ENCODE data around the gene SLC16A10. TPM values are rescaled to one million over a fixed set of nuclear protein-coding genes. Genes with fewer than 3 reads are reported as not detected.
"Not testable (repeated sequence)": the region's sequence is repeated elsewhere in the genome, so short reads cannot be mapped to it uniquely, and the experiment has no call there.

SLC16A10 gene
- polyA plus RNA-seq, 3 donors from 2014 or later: not detected

- no peak overlapping the region for H3K27ac Mint-ChIP-seq
- H3K27me3 Mint-ChIP-seq (ENCODE audit: low read depth in 3 of 3): peaks cover 0 to 4% (median 1%) of the 10 kb centered on the region in 3 donors
- H3K36me3 Mint-ChIP-seq: no peaks in the 10 kb centered on the region
- H3K9me3 Mint-ChIP-seq: no peaks in the 10 kb centered on the region
- H3K4me3 Mint-ChIP-seq: no peak overlapping the region
- H3K4me1 Mint-ChIP-seq: no peaks in the 10 kb centered on the region
- no peak for DNase-seq
These were observed 41.7 kb downstream of the SLC16A10 start for GRCh38 chr6:111129013-111129412.

GRCh38 chr6:111131018-111131417, 43.7 kb downstream of the SLC16A10 start:
- H3K27ac Mint-ChIP-seq; DNase-seq; H3K27me3 Mint-ChIP-seq (ENCODE audit: low read depth in 3 of 3); H3K4me3 Mint-ChIP-seq; H3K36me3 Mint-ChIP-seq; H3K4me1 Mint-ChIP-seq; H3K9me3 Mint-ChIP-seq: not testable (repeated sequence)

- not testable (repeated sequence) for H3K4me1 Mint-ChIP-seq; H3K4me3 Mint-ChIP-seq; H3K9me3 Mint-ChIP-seq; H3K27me3 Mint-ChIP-seq (ENCODE audit: low read depth in 3 of 3); DNase-seq; H3K27ac Mint-ChIP-seq; H3K36me3 Mint-ChIP-seq
These were observed 45.4 kb downstream of the SLC16A10 start for GRCh38 chr6:111132669-111133068.

DNA sequence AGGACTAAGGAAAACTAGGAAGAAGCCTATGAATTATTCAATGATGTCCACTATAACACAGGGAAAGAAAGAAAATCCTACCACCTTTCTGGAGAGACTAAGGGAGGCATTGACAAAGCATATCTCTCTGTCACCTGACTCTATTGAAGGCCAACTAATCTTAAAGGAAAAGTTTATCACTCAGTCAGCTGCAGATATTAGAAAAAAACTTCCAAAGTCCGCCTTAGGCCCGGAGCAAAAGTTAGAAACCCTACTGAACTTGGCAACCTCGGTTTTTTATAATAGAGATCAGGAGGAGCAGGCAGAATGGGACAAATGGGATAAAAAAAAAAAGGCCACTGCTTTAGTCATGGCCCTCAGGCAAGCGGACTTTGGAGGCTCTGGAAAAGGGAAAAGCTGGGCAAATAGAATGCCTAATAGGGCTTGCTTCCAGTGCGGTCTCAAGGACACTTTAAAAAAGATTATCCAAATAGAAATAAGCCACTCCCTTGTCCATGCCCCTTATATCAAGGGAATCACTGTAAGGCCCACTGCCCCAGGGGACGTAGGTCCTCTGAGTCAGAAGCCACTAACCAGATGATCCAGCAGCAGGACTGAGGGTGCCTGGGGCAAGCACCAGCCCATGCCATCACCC, 47.0 kb downstream of the SLC16A10 start:
- H3K27me3 Mint-ChIP-seq (ENCODE audit: low read depth in 3 of 3); H3K36me3 Mint-ChIP-seq; H3K27ac Mint-ChIP-seq; H3K4me1 Mint-ChIP-seq; DNase-seq; H3K4me3 Mint-ChIP-seq; H3K9me3 Mint-ChIP-seq: not testable (repeated sequence)

DNA sequence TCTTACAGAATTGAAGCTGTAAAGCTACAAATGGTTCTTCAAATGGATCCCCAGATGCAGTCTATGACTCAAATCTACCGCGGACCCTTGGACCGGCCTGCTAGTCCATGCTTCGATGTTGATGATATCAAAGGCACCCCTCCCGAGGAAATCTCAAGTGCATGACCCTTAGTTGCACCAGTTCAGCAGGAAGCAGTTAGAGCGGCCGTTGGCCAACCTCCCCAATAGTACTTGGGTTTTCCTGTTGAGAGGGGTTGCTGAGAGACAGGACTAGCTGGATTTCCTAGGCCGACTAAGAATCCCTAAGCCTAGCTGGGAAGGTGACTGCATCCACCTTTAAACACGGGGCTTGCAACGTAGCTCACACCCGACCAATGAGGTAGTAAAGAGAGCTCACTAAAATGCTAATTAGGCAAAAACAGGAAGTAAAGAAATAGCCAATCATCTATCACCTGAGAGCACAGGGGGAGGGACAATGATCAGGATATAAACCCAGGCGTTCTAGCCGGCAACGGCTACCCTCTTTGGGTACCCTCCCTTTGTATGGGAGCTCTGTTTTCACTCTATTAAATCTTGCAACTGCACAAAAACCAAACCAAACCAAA, 50.3 kb downstream of the SLC16A10 start:
- not testable (repeated sequence) for H3K27me3 Mint-ChIP-seq (ENCODE audit: low read depth in 3 of 3); H3K9me3 Mint-ChIP-seq; H3K27ac Mint-ChIP-seq; H3K36me3 Mint-ChIP-seq; DNase-seq; H3K4me3 Mint-ChIP-seq; H3K4me1 Mint-ChIP-seq

DNA sequence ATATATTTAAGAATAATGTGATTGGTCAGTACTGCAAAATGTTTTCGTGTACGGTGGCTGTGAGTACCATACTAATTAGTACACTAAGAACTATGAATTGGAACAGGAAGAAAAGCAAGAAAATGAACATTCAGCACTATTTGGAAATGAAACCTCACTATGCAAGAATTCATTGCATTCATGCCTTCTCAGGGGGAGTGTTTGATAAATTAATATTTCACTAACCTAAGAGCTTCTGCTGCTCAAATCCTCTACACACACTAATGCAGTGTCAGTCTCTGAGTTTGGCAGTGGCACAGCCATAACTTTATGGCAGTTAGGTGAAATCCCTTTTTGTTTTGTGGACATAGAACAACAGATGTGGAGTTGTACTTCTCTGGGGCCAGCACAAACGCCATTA, 60.1 kb downstream of the SLC16A10 start:
- DNase-seq: no peak
- Mint-ChIP-seq H3K4me1 (no peaks in the 10 kb centered on the region), H3K27me3 (ENCODE audit: low read depth in 3 of 3) (peaks cover 0 to under 1% (median 0%) of the 10 kb centered on the region in 3 donors), H3K9me3 (no peaks in the 10 kb centered on the region), H3K27ac (no peak overlapping the region), H3K36me3 (no peaks in the 10 kb centered on the region), H3K4me3 (no peak overlapping the region)

- Mint-ChIP-seq H3K27me3 (ENCODE audit: low read depth in 3 of 3) (peaks cover 0 to 4% (median 0%) of the 10 kb centered on the region in 3 donors), H3K27ac (no peak overlapping the region), H3K4me1 (no peaks in the 10 kb centered on the region), H3K9me3 (no peaks in the 10 kb centered on the region), H3K4me3 (no peak overlapping the region), H3K36me3 (no peaks in the 10 kb centered on the region)
- DNase-seq: no peak
These were observed 60.8 kb downstream of the SLC16A10 start for GRCh38 chr6:111148110-111148509.

DNA sequence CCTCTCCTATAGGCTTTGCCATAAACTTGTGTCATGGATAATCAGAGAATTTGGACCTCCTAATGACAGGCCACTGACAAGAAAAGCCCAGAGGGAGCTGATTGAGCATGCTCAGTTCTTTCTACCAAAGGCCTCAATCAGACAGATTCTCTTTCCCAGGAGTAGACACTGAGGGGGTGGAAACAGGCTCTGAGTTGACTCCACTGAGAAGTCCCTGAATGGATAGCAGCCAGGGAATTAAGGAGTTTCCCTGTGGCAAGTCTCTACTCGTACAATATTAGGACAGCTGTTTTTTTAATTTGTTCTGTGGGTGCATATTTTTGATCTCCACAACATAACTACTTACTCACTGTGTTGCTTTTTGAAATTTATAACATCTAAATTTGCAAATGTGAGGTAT, 63.3 kb downstream of the SLC16A10 start:
- no peaks in the 10 kb centered on the region for H3K9me3 Mint-ChIP-seq
- H3K4me3 Mint-ChIP-seq: no peak overlapping the region
- no peak overlapping the region for H3K27ac Mint-ChIP-seq
- no peak for DNase-seq
- no peaks in the 10 kb centered on the region for H3K4me1 Mint-ChIP-seq
- H3K36me3 Mint-ChIP-seq: no peaks in the 10 kb centered on the region
- peaks cover 0 to 8% (median under 1%) of the 10 kb centered on the region in 3 donors for H3K27me3 Mint-ChIP-seq (ENCODE audit: low read depth in 3 of 3)

GRCh38 chr6:111154981-111155380, 67.7 kb downstream of the SLC16A10 start:
- DNase-seq: no peak
- peaks cover 0 to 6% of the 10 kb centered on the region in 2 donors for H3K4me1 Mint-ChIP-seq
- H3K27me3 Mint-ChIP-seq (ENCODE audit: low read depth in 3 of 3): peaks cover 2 to 18% (median 3%) of the 10 kb centered on the region in 3 donors
- no peak overlapping the region for H3K4me3 Mint-ChIP-seq
- H3K27ac Mint-ChIP-seq: no peak overlapping the region
- H3K36me3 Mint-ChIP-seq: no peaks in the 10 kb centered on the region
- peaks cover 0 to 4% (median 0%) of the 10 kb centered on the region in 6 donors for H3K9me3 Mint-ChIP-seq

DNA sequence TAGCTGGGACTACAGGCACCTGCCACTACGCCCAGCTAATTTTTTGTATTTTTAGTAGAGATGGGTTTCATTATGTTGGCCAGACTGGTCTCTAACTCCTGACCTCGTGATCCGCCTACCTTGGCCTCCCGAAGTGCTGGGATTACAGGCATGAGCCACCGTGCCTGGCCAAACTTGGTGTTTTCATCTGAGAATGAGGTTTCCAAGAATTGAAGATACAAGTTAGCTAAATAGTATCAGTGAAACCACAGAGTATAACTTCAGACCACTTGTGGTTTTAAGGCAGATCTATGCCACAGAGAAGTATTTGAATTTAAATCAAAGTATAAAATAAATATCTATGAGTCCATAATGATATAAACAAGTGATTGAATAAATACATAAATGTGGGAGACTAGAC, 70.1 kb downstream of the SLC16A10 start:
- Mint-ChIP-seq H3K9me3 (peaks cover 0 to 6% (median 4%) of the 10 kb centered on the region in 6 donors), H3K27me3 (ENCODE audit: low read depth in 3 of 3) (peaks cover 2 to 18% (median 3%) of the 10 kb centered on the region in 3 donors), H3K4me3 (peak overlapping the region in 1 of 5 donors; percentile 6), H3K27ac (no peak overlapping the region), H3K4me1 (peaks cover 0 to 6% of the 10 kb centered on the region in 2 donors), H3K36me3 (peaks cover 0 to 3% (median 0%) of the 10 kb centered on the region in 3 donors)
- no peak for DNase-seq

GRCh38 chr6:111159633-111160032, 72.3 kb downstream of the SLC16A10 start:
- peaks cover 5 to 14% (median 9%) of the 10 kb centered on the region in 6 donors for H3K9me3 Mint-ChIP-seq
- no peak overlapping the region for H3K4me3 Mint-ChIP-seq
- no peak overlapping the region for H3K27ac Mint-ChIP-seq
- H3K36me3 Mint-ChIP-seq: peaks cover 0 to 5% (median 3%) of the 10 kb centered on the region in 3 donors
- peaks cover 2 to 14% (median 3%) of the 10 kb centered on the region in 3 donors for H3K27me3 Mint-ChIP-seq (ENCODE audit: low read depth in 3 of 3)
- no peak for DNase-seq
- H3K4me1 Mint-ChIP-seq: peaks cover 0 to 6% of the 10 kb centered on the region in 2 donors

DNA sequence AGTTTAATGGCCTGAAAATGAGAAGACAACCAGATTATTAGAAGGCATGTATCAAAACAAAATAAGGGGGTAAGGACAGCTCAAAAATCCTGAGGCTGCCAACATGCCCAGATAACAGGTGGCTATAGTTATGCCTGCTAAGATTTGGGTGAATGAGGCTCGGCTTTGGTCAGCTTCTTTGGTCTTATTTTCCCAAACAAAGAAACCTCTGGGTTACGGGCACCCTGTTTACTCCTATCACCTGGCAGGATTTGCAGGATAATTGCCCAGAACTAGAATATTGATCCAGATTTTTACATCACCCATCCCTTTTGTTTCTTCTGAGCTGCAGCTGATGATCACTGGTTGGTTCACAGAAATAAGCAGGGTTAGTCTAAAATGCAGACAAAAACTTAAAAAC, 74.3 kb downstream of the SLC16A10 start:
- Mint-ChIP-seq H3K27me3 (ENCODE audit: low read depth in 3 of 3) (peaks cover 0 to 3% (median 0%) of the 10 kb centered on the region in 3 donors), H3K27ac (no peak overlapping the region), H3K4me3 (no peak overlapping the region), H3K9me3 (peaks cover 5 to 14% (median 9%) of the 10 kb centered on the region in 6 donors), H3K4me1 (peaks cover 0 to 6% of the 10 kb centered on the region in 2 donors), H3K36me3 (peaks cover 0 to 5% (median 3%) of the 10 kb centered on the region in 3 donors)
- no peak for DNase-seq

GRCh38 chr6:111162504-111162903, 75.2 kb downstream of the SLC16A10 start:
- Mint-ChIP-seq H3K4me1 (peaks cover 0 to 2% of the 10 kb centered on the region in 2 donors), H3K4me3 (no peak overlapping the region), H3K9me3 (peaks cover 5 to 14% (median 9%) of the 10 kb centered on the region in 6 donors), H3K36me3 (peaks cover 0 to 5% (median 3%) of the 10 kb centered on the region in 3 donors), H3K27me3 (ENCODE audit: low read depth in 3 of 3) (peaks cover 0 to 4% (median 3%) of the 10 kb centered on the region in 3 donors), H3K27ac (no peak overlapping the region)
- DNase-seq: no peak

GRCh38 chr6:111171577-111172400, 84.5 kb downstream of the SLC16A10 start:
- no peak for DNase-seq
- Mint-ChIP-seq H3K36me3 (no peaks in the 10 kb centered on the region), H3K27me3 (ENCODE audit: low read depth in 3 of 3) (peaks cover 0 to 7% (median 0%) of the 10 kb centered on the region in 3 donors), H3K9me3 (no peaks in the 10 kb centered on the region), H3K4me1 (no peaks in the 10 kb centered on the region), H3K27ac (no peak overlapping the region), H3K4me3 (no peak overlapping the region)
